A673 (cell line): ENCODE results near the gene OR10G3. TPM values are rescaled to one million over a fixed set of nuclear protein-coding genes. Genes with fewer than 3 reads are reported as not detected.

Source experiments
- BruUV-seq: library from RNA; stranded (reverse); fragments of 400-500 nt; replicated peaks from 2 replicates; lab custom pipeline; 2021; lab: Mats Ljungman, UMichigan
- CTCF ChIA-PET: fragments of 300-600 bp; sonication (Branson Sonifier 250); formaldehyde crosslinking; loops from one replicate; lab custom pipeline; 2022; ENCODE audit warnings: antibody characterized with exemption; lab: Charles Lee
- POLR2A ChIA-PET: fragments of 300-600 bp; sonication (Branson Sonifier 250); formaldehyde crosslinking; loops from one replicate; lab custom pipeline; 2022; ENCODE audit warnings: antibody characterized with exemption; ENCODE audit not compliant: low non-redundant PET; lab: Charles Lee
- DNase-seq: peaks from one replicate; pipeline ENCODE4 v3.0.0-alpha.2; 2015; ENCODE audit warnings: low spot score
- H3K27ac ChIP-seq: fragments of 200-600 bp; sonication (generic); 2 replicates; pipeline ENCODE4 v1.5.1; 2016; ENCODE audit warnings: mixed run types, low read depth, mild to moderate bottlenecking, mixed read lengths, antibody characterized with exemption, low read length; ENCODE audit not compliant: poor library complexity, severe bottlenecking
- H3K27me3 ChIP-seq: fragments of 200-600 bp; sonication (generic); replicated peaks from 2 replicates; pipeline ENCODE4 v1.6.1; 2017; ENCODE audit warnings: mixed run types, low read depth, mild to moderate bottlenecking, mixed read lengths, antibody characterized with exemption, low read length; ENCODE audit not compliant: insufficient read depth, poor library complexity
- H3K36me3 ChIP-seq: fragments of 200-600 bp; sonication (generic); 2 replicates; pipeline ENCODE4 v1.6.1; 2016; ENCODE audit warnings: mixed run types, mild to moderate bottlenecking, mixed read lengths, antibody characterized with exemption, low read length; ENCODE audit not compliant: insufficient read depth, poor library complexity, severe bottlenecking
- H3K4me1 ChIP-seq: fragments of 200-600 bp; sonication (generic); 2 replicates; pipeline ENCODE4 v1.6.1; 2017; ENCODE audit warnings: mixed run types, mild to moderate bottlenecking, mixed read lengths, antibody characterized with exemption, low read length; ENCODE audit not compliant: insufficient read depth, poor library complexity, severe bottlenecking
- H3K4me3 ChIP-seq: fragments of 200-600 bp; sonication (generic); 2 replicates; pipeline ENCODE4 v1.5.1; 2016; ENCODE audit warnings: low read depth, mixed run types, mild to moderate bottlenecking, mixed read lengths, low read length; ENCODE audit not compliant: poor library complexity, severe bottlenecking
- H3K9me3 ChIP-seq: fragments of 200-600 bp; sonication (generic); 2 replicates; pipeline ENCODE4 v1.6.1; 2016; ENCODE audit warnings: mixed run types, low read depth, mild to moderate bottlenecking, mixed read lengths, antibody characterized with exemption, low read length; ENCODE audit not compliant: poor library complexity, severe bottlenecking
- CTCF ChIP-seq: fragments of 300-800, 200-600 bp; sonication (generic); conservative IDR thresholded peaks from 2 replicates; pipeline ENCODE4 v1.5.1; 2017; ENCODE audit warnings: low read depth, mild to moderate bottlenecking, antibody characterized with exemption, low read length, moderate library complexity, mixed read lengths
- EZH2 ChIP-seq: fragments of 200-600 bp; sonication (generic); IDR thresholded peaks from 2 replicates; pipeline ENCODE4 v1.6.1; 2017; ENCODE audit warnings: borderline replicate concordance, low read depth, mild to moderate bottlenecking, mixed read lengths, antibody characterized with exemption, low read length; ENCODE audit not compliant: poor library complexity, severe bottlenecking
- intact Hi-C: fragments of 100-400 bp; cut with micrococcal nuclease; formaldehyde crosslinking; loops from one replicate; pipeline ENCODE4 v1.10.0; 2022; ENCODE audit not compliant: unreplicated experiment
- total RNA-seq: library from RNA; stranded (reverse); gene quantifications from 2 replicates; pipeline ENCODE4 v1.2.3, GENCODE V29; 2021

Gene OR10G3
- total RNA-seq, 1 experiment from 2014 or later, result not detected

- CTCF ChIA-PET, result interaction anchor here (0.6 kb wide), 1 partner anchor 28 kb away, joined by 3 read pairs; no protein-coding TSS in a partner anchor
Measured at GRCh38 chr14:21529515-21529914, 50.4 kb downstream of the OR10G3 start.

GRCh38 chr14:21528381-21529348 is 51.2 kb downstream of the OR10G3 start:
- H3K36me3 ChIP-seq, result peaks cover 22% of the 10 kb centered on the region
- ChIA-PET POLR2A (no interaction called here), CTCF (interaction anchor here (0.6 kb wide), 1 partner anchor 343 kb away, joined by 6 read pairs; no protein-coding TSS in a partner anchor)
- no peaks in the 10 kb centered on the region for H3K9me3 ChIP-seq
- TF ChIP-seq CTCF (no peak), EZH2 (no peak)
- intact Hi-C loops, result no loop called here
- H3K4me1 ChIP-seq, result peaks cover 69% of the 10 kb centered on the region
- DNase-seq, result no peak
- H3K4me3 ChIP-seq, result no peak overlapping the region
- no peaks in the 10 kb centered on the region for H3K27me3 ChIP-seq
- BruUV-seq, result no TSS peak
- peak overlapping the region; percentile 85 for H3K27ac ChIP-seq

More at GRCh38 chr14:21529515-21529914, 50.4 kb downstream of the OR10G3 start:
- BruUV-seq, result no TSS peak
- H3K4me3 ChIP-seq, result no peak overlapping the region
- no peaks in the 10 kb centered on the region for H3K27me3 ChIP-seq
- H3K36me3 ChIP-seq, result peaks cover 14% of the 10 kb centered on the region
- intact Hi-C loops, result no loop called here
- peaks cover 68% of the 10 kb centered on the region for H3K4me1 ChIP-seq
- peak overlapping the region; percentile 85 for H3K27ac ChIP-seq
- no peak for TF ChIP-seq CTCF
- TF ChIP-seq EZH2, result no peak
- POLR2A ChIA-PET, result no interaction called here
- H3K9me3 ChIP-seq, result no peaks in the 10 kb centered on the region
- DNase-seq, result no peak

- POLR2A ChIA-PET, result interaction anchor here (0.6 kb wide), 1 partner anchor 94 kb away, joined by 4 read pairs; no protein-coding TSS in a partner anchor
- BruUV-seq, result no TSS peak
- intact Hi-C loops, result no loop called here
- H3K4me3 ChIP-seq, result no peak overlapping the region
- no peaks in the 10 kb centered on the region for H3K27me3 ChIP-seq
- peak overlapping the region; percentile 85 for H3K27ac ChIP-seq
- TF ChIP-seq EZH2 (no peak), CTCF (no peak)
- peaks cover 62% of the 10 kb centered on the region for H3K4me1 ChIP-seq
- H3K9me3 ChIP-seq, result no peaks in the 10 kb centered on the region
- CTCF ChIA-PET, result no interaction called here
- DNase-seq, result no peak
- H3K36me3 ChIP-seq, result peaks cover 36% of the 10 kb centered on the region
Measured at GRCh38 chr14:21527318-21527679, 52.6 kb downstream of the OR10G3 start.
